Measurements from ENCODE around the gene TMUB2.

Gene TMUB2

DNA sequence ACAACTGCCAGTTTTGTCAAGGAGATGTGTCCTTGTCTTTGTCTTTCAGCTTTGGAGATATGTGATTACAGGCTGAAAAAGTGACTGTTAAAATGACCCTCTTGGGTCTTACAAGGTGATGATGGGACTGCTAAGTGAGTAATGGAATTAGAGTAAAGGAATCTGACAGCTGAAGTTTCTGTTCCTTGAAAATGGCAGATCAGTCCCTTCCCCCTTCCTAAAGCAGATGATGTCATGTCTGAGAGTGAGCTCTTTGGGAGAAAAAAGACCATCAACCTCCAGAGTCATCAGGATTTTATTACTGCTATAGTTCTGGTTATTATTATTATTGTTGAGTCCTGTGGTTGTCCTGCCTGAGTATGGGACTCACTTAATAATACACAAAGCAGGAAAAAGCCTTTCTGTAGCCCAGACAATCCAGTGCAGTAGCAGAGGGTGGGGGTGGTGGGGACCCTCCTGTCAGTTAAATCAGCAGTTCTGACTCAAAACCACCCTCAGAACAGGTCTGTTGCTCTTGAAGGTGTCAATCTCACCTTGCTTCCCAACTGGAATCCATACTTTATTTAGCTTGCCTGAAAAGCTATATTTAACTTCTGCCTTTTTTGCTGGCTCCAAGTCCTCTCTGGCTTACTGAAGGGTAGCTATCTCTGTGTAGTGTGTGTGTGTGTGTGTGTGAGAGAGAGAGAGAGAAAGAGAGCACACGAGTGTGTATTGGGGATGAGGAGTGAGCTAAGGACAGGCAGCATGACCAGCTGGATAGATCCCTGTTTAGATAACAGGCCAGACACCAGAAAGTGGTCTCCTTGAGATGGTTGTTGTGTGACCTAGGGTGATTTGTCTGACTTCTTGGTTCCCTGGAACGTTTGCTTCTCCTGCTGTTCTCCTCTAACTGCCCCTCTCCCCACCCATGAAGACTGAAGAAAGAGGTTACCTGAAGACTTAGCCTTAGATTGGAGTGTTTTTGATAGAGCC is 40.1 kb upstream of the TMUB2 start:
- H3K36me3 ChIP-seq (ENCODE audit: control insufficient read depth in 2 of 2, insufficient read depth in 1 of 2, low read length in 2 of 2): peaks cover 55 to 61% of the 10 kb centered on the region in 2 experiments
- peaks cover 3% of the 10 kb centered on the region; the same call in 1 of the 2 replicates for H3K4me1 ChIP-seq (ENCODE audit: control insufficient read depth, insufficient read depth, low read length)
- CTCF ChIA-PET: interaction anchor here (0.6 to 4.1 kb wide), 8 partner anchors 19 to 377 kb away, joined by 3 to 20 read pairs (median 4); partner anchors contain the start of gene ASB16
- POLR2A ChIA-PET: interaction anchor here (0.5 to 3.2 kb wide), 9 partner anchors 21 to 482 kb away, joined by 3 to 14 read pairs (median 4); partner anchors contain the start of genes HDAC5 and TMUB2
- no peak overlapping the region for H3K4me3 ChIP-seq (ENCODE audit: low read depth, low read length)
- H3K9me3 ChIP-seq (ENCODE audit: control insufficient read depth, insufficient read depth, low read depth, low read length): no peaks in the 10 kb centered on the region
- no peak overlapping the region for H3K27ac ChIP-seq (ENCODE audit: extremely low read depth, low read depth, low read length)
- no peak for TF ChIP-seq PBX3 (CRISPR knock-in tag; IDR thresholded peaks at IDR 0.05)
- no peak for TF ChIP-seq ZNF292 (tag by site-specific recombination; IDR thresholded peaks at IDR 0.05; ENCODE audit: borderline replicate concordance, low read depth)
- TF ChIP-seq ZNF561 (tag by site-specific recombination; IDR thresholded peaks at IDR 0.05; ENCODE audit: borderline replicate concordance): no peak
- TF ChIP-seq, protein P1, sequence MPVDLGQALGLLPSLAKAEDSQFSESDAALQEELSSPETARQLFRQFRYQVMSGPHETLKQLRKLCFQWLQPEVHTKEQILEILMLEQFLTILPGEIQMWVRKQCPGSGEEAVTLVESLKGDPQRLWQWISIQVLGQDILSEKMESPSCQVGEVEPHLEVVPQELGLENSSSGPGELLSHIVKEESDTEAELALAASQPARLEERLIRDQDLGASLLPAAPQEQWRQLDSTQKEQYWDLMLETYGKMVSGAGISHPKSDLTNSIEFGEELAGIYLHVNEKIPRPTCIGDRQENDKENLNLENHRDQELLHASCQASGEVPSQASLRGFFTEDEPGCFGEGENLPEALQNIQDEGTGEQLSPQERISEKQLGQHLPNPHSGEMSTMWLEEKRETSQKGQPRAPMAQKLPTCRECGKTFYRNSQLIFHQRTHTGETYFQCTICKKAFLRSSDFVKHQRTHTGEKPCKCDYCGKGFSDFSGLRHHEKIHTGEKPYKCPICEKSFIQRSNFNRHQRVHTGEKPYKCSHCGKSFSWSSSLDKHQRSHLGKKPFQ (tag by site-specific recombination; IDR thresholded peaks at IDR 0.05): no peak
- peak; percentile 77 for TF ChIP-seq FEZF1 (tag by site-specific recombination; IDR thresholded peaks at IDR 0.05)
- no peak for TF ChIP-seq ZNF324 (tag by site-specific recombination; IDR thresholded peaks at IDR 0.05)
- TF ChIP-seq ZNF701 (tag by site-specific recombination; IDR thresholded peaks at IDR 0.05): no peak
- TF ChIP-seq SCRT2 (tag by site-specific recombination; IDR thresholded peaks at IDR 0.05): no peak
- no peak for TF ChIP-seq ZNF664 (tag by site-specific recombination; IDR thresholded peaks at IDR 0.05)
- TF ChIP-seq ZNF335 (tag by site-specific recombination; conservative IDR thresholded peaks at IDR 0.05): 0 out of 2 replicates have a peak, but pooled peaks have one; percentile 15
- TF ChIP-seq ZNF37A (tag by site-specific recombination; IDR thresholded peaks at IDR 0.05): no peak
- TF ChIP-seq, protein P2, sequence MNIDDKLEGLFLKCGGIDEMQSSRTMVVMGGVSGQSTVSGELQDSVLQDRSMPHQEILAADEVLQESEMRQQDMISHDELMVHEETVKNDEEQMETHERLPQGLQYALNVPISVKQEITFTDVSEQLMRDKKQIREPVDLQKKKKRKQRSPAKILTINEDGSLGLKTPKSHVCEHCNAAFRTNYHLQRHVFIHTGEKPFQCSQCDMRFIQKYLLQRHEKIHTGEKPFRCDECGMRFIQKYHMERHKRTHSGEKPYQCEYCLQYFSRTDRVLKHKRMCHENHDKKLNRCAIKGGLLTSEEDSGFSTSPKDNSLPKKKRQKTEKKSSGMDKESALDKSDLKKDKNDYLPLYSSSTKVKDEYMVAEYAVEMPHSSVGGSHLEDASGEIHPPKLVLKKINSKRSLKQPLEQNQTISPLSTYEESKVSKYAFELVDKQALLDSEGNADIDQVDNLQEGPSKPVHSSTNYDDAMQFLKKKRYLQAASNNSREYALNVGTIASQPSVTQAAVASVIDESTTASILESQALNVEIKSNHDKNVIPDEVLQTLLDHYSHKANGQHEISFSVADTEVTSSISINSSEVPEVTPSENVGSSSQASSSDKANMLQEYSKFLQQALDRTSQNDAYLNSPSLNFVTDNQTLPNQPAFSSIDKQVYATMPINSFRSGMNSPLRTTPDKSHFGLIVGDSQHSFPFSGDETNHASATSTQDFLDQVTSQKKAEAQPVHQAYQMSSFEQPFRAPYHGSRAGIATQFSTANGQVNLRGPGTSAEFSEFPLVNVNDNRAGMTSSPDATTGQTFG (tag by site-specific recombination; IDR thresholded peaks at IDR 0.05; ENCODE audit: borderline replicate concordance): no peak
- no peak for TF ChIP-seq ZNF302 (tag by site-specific recombination; IDR thresholded peaks at IDR 0.05; ENCODE audit: low read depth)
- no peak for TF ChIP-seq ZNF677 (tag by site-specific recombination; IDR thresholded peaks at IDR 0.05)
- TF ChIP-seq ZNF350 (tag by site-specific recombination; IDR thresholded peaks at IDR 0.05): no peak
- TF ChIP-seq ZNF555 (tag by site-specific recombination; conservative IDR thresholded peaks at IDR 0.05): no peak
- TF ChIP-seq ZNF366 (tag by site-specific recombination; conservative IDR thresholded peaks at IDR 0.05): peak; percentile 36
- TF ChIP-seq SP7 (tag by site-specific recombination; IDR thresholded peaks at IDR 0.05): 0 out of 2 replicates have a peak, but pooled peaks have one; percentile 23
- TF ChIP-seq ZNF501 (tag by site-specific recombination; IDR thresholded peaks at IDR 0.05): no peak
- no peak for TF ChIP-seq ZNF747 (tag by site-specific recombination; IDR thresholded peaks at IDR 0.05)
- TF ChIP-seq ZSCAN30 (tag by site-specific recombination; IDR thresholded peaks at IDR 0.05): no peak
- no peak for TF ChIP-seq PRDM2 (tag by site-specific recombination; IDR thresholded peaks at IDR 0.05; ENCODE audit: borderline replicate concordance)
- TF ChIP-seq ZNF514 (tag by site-specific recombination; IDR thresholded peaks at IDR 0.05): no peak
- TF ChIP-seq KLF16 (tag by site-specific recombination; IDR thresholded peaks at IDR 0.05): no peak
- TF ChIP-seq ZBTB20 (tag by site-specific recombination; IDR thresholded peaks at IDR 0.05): no peak

Data from HEK293 (cell line).